Progenitor cell of endocrine pancreas (in vitro differentiated cells): ENCODE data around the gene GPR37L1. TPM values are rescaled to one million over a fixed set of nuclear protein-coding genes. Genes with fewer than 3 reads are reported as not detected.
"Not testable (repeated sequence)": the region's sequence is repeated elsewhere in the genome, so short reads cannot be mapped to it uniquely, and the experiment has no call there.

Experiments
- DNase-seq: peaks from one replicate; pipeline ENCODE4 v3.0.0; 2021; ENCODE audit warnings: low spot score; ENCODE audit not compliant: unreplicated experiment
- H3K27ac Mint-ChIP-seq: 2 replicates; pipeline ENCODE4 v1.8.0; 2021; ENCODE audit warnings: mild to moderate bottlenecking, moderate library complexity, mixed read lengths
- H3K27me3 Mint-ChIP-seq: 2 replicates; pipeline ENCODE4 v1.8.0; 2021; ENCODE audit warnings: mixed read lengths
- H3K36me3 Mint-ChIP-seq: 2 replicates; pipeline ENCODE4 v1.8.0; 2022; ENCODE audit warnings: mixed read lengths; ENCODE audit not compliant: insufficient read depth
- H3K4me1 Mint-ChIP-seq: 2 replicates; pipeline ENCODE4 v1.8.0; 2021; ENCODE audit warnings: low read depth, mixed read lengths
- H3K4me3 Mint-ChIP-seq: 2 replicates; pipeline ENCODE4 v1.8.0; 2021; ENCODE audit warnings: low read depth, mild to moderate bottlenecking, moderate library complexity, mixed read lengths
- H3K9me3 Mint-ChIP-seq: 2 replicates; pipeline ENCODE4 v1.8.0; 2021; ENCODE audit warnings: low read depth, mixed read lengths
- total RNA-seq: library from RNA; stranded (reverse); gene quantifications from 2 replicates; pipeline ENCODE4 v1.2.1, GENCODE V29; 2021
- TF ChIP-seq, protein P1 (sequence below): fragments of 200-600 bp; sonication (generic); IDR thresholded peaks from one replicate; pipeline ENCODE4 v1.5.0; 2021; ENCODE audit warnings: antibody characterized with exemption, mild to moderate bottlenecking; ENCODE audit not compliant: unreplicated experiment

The GPR37L1 gene
- total RNA-seq, 1 donor from 2014 or later, result not detected

- Mint-ChIP-seq H3K4me3 (no peak overlapping the region), H3K27ac (no peak overlapping the region), H3K4me1 (peaks cover 8% of the 10 kb centered on the region), H3K27me3 (peaks cover 6% of the 10 kb centered on the region), H3K36me3 (no peaks in the 10 kb centered on the region), H3K9me3 (no peaks in the 10 kb centered on the region)
- TF ChIP-seq, protein P1, sequence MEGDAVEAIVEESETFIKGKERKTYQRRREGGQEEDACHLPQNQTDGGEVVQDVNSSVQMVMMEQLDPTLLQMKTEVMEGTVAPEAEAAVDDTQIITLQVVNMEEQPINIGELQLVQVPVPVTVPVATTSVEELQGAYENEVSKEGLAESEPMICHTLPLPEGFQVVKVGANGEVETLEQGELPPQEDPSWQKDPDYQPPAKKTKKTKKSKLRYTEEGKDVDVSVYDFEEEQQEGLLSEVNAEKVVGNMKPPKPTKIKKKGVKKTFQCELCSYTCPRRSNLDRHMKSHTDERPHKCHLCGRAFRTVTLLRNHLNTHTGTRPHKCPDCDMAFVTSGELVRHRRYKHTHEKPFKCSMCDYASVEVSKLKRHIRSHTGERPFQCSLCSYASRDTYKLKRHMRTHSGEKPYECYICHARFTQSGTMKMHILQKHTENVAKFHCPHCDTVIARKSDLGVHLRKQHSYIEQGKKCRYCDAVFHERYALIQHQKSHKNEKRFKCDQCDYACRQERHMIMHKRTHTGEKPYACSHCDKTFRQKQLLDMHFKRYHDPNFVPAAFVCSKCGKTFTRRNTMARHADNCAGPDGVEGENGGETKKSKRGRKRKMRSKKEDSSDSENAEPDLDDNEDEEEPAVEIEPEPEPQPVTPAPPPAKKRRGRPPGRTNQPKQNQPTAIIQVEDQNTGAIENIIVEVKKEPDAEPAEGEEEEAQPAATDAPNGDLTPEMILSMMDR, result no peak
- no peak for DNase-seq
Measured at GRCh38 chr1:202165942-202166843, 43.5 kb downstream of the GPR37L1 start.

DNA sequence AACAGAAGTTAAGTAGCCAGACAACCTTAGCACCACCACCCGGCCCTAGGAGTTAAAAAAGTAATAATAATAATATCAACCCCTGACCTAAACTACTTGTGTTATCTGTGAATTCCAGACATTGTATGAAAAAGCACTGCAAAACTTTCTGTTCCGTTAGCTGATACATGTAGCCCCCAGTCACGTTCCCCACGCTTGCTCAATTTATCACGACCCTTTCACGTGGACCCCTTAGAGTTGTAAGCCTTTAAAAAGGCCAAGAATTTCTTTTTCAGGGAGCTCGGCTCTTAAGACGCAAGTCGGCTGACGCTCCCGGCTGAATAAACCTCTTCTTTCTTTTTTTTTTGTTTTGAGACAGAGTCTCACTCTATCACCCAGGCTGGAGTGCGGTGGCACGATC lies 44.3 kb downstream of the GPR37L1 start:
- H3K27me3 Mint-ChIP-seq, H3K9me3 Mint-ChIP-seq, DNase-seq, H3K27ac Mint-ChIP-seq, H3K36me3 Mint-ChIP-seq, H3K4me3 Mint-ChIP-seq, H3K4me1 Mint-ChIP-seq: not testable (repeated sequence)

- H3K36me3 Mint-ChIP-seq, result no peaks in the 10 kb centered on the region
- no peak overlapping the region for H3K27ac Mint-ChIP-seq
- peaks cover 3% of the 10 kb centered on the region for H3K27me3 Mint-ChIP-seq
- TF ChIP-seq, protein P1, result no peak
- DNase-seq, result no peak
- no peak overlapping the region for H3K4me3 Mint-ChIP-seq
- H3K9me3 Mint-ChIP-seq, result no peaks in the 10 kb centered on the region
- H3K4me1 Mint-ChIP-seq, result peaks cover 4% of the 10 kb centered on the region
Measured at GRCh38 chr1:202167708-202168415, 45.1 kb downstream of the GPR37L1 start.

GRCh38 chr1:202168861-202169260 lies 46.1 kb downstream of the GPR37L1 start:
- H3K27me3 Mint-ChIP-seq, result peaks cover 3% of the 10 kb centered on the region
- no peak overlapping the region for H3K4me3 Mint-ChIP-seq
- peaks cover 3% of the 10 kb centered on the region for H3K4me1 Mint-ChIP-seq
- H3K9me3 Mint-ChIP-seq, result no peaks in the 10 kb centered on the region
- no peaks in the 10 kb centered on the region for H3K36me3 Mint-ChIP-seq
- no peak for DNase-seq
- no peak overlapping the region for H3K27ac Mint-ChIP-seq
- TF ChIP-seq, protein P1, result no peak

DNA sequence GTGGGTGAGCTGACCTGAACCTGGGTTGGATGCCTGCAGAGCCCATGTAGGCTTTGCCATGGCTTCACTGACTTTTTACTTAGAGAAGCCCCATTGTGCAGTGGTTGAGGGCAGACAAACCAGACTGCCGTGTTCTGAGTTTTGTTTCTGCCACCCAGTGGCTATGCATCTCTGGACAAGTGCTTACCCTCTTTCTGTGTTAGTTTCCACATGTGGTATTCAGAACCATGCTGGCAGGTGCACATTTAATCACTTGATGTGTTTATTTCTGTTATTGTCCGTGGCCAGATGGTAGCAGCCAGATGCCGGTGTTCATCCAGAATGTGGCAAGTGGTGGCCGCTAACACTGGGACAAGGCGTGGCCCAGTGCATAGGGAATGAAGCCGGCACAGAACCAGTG lies 48.0 kb downstream of the GPR37L1 start:
- H3K4me1 Mint-ChIP-seq, result peaks cover 3% of the 10 kb centered on the region
- no peaks in the 10 kb centered on the region for H3K36me3 Mint-ChIP-seq
- no peak overlapping the region for H3K27ac Mint-ChIP-seq
- no peak for DNase-seq
- TF ChIP-seq, protein P1, result no peak
- H3K4me3 Mint-ChIP-seq, result no peak overlapping the region
- no peaks in the 10 kb centered on the region for H3K9me3 Mint-ChIP-seq
- H3K27me3 Mint-ChIP-seq, result peaks cover 3% of the 10 kb centered on the region
